IPS-20b (cell line): ENCODE data around the gene DLG2.
"Not testable (repeated sequence)": the region's sequence is repeated elsewhere in the genome, so short reads cannot be mapped to it uniquely, and the experiment has no call there.

Source experiments
- H3K27ac ChIP-seq: one replicate; pipeline ENCODE4 v1.5.1; 2013; ENCODE audit warnings: low read length
- H3K27me3 ChIP-seq: 2 replicates; pipeline ENCODE4 v1.6.1; 2013; ENCODE audit warnings: mild to moderate bottlenecking, low read length, inconsistent platforms; ENCODE audit not compliant: insufficient read depth
- H3K36me3 ChIP-seq: 2 replicates; pipeline ENCODE4 v1.6.1; 2013; ENCODE audit warnings: low read depth, mild to moderate bottlenecking, inconsistent platforms, low read length, moderate library complexity; ENCODE audit not compliant: insufficient read depth
- H3K4me1 ChIP-seq: 2 replicates; pipeline ENCODE4 v1.6.1; 2013; ENCODE audit warnings: mild to moderate bottlenecking, control low read depth, inconsistent platforms, low read length, moderate library complexity; ENCODE audit not compliant: insufficient read depth
- H3K4me3 ChIP-seq: 2 replicates; pipeline ENCODE4 v1.5.1; 2013; ENCODE audit warnings: mild to moderate bottlenecking, low read length, inconsistent platforms
- H3K9ac ChIP-seq: 2 replicates; pipeline ENCODE4 v1.6.1; 2013; ENCODE audit warnings: low read depth, mild to moderate bottlenecking, inconsistent platforms, low read length, moderate library complexity
- H3K9me3 ChIP-seq: 2 replicates; pipeline ENCODE4 v1.6.1; 2013; ENCODE audit warnings: mild to moderate bottlenecking, low read depth, low read length, inconsistent platforms; ENCODE audit not compliant: insufficient read depth

The DLG2 gene

DNA sequence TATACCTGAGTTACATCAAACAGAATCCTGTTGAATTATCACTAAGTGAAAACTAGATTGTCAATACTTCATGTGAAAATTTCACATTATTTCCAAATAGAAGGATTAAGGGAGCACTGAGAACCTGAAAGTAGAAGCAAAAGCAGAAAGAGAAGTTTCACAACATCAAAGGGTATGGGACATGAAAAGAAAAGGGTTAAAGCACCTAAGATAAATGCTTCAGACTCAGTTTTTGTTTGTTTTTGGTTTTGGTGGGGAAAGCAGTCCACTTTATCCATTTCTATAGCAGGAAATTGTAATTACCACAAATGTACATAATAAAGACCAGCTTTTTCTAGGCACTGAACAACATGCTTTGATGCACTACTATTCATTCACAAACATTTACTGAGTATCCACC lies 1271.2 kb downstream of the DLG2 start:
- peaks cover 5% of the 10 kb centered on the region; the same call in 1 of the 2 replicates for H3K4me1 ChIP-seq
- H3K9ac ChIP-seq, result no peak overlapping the region
- H3K27ac ChIP-seq, result no peak overlapping the region
- H3K27me3 ChIP-seq, result no peaks in the 10 kb centered on the region
- no peaks in the 10 kb centered on the region for H3K36me3 ChIP-seq
- no peak overlapping the region for H3K4me3 ChIP-seq
- no peaks in the 10 kb centered on the region for H3K9me3 ChIP-seq

DNA sequence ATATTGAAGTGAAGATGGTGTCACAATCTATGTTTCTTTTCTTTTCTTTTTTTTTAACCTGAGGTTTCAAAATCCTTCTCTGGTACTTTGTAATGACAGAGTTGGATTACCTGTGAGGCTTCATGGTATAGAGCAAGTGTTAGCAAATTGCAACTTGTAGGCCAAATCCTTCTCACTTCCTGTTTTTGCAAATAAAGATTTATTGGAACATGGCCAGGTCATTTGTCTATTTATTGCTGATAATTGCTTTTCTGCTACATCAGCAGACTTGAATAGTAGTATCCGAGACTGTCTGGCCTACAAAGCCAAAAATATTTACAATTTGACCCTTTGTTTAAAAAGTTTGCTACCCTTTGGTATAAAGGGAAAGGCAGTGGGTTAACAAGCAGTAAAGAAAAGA lies 1281.5 kb downstream of the DLG2 start:
- Histone ChIP-seq H3K27me3 (no peaks in the 10 kb centered on the region), H3K27ac (no peak overlapping the region), H3K4me1 (no peaks in the 10 kb centered on the region), H3K9me3 (no peaks in the 10 kb centered on the region), H3K9ac (no peak overlapping the region), H3K4me3 (no peak overlapping the region), H3K36me3 (no peaks in the 10 kb centered on the region)

DNA sequence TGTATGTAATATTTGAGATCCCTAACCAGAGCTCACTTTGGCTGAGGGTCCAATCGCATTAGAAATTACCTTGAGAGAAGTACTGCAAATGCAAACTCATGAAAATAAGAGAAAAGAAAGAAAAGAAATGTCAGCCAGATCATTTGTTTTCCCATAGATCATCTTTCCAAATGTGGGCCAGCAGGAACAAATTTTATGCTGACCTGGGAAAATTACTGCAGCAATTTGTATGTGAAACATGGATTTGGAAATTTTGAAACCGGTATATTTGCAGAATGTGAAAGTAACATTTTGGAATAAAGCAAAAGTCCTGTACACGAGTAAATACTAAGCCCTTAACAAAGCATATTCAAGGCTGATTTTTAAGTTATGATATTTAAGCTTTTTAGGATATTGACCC lies 1282.1 kb downstream of the DLG2 start:
- no peak overlapping the region for H3K4me3 ChIP-seq
- H3K27ac ChIP-seq, result no peak overlapping the region
- H3K9ac ChIP-seq, result no peak overlapping the region
- H3K9me3 ChIP-seq, result no peaks in the 10 kb centered on the region
- no peaks in the 10 kb centered on the region for H3K27me3 ChIP-seq
- no peaks in the 10 kb centered on the region for H3K4me1 ChIP-seq
- no peaks in the 10 kb centered on the region for H3K36me3 ChIP-seq

DNA sequence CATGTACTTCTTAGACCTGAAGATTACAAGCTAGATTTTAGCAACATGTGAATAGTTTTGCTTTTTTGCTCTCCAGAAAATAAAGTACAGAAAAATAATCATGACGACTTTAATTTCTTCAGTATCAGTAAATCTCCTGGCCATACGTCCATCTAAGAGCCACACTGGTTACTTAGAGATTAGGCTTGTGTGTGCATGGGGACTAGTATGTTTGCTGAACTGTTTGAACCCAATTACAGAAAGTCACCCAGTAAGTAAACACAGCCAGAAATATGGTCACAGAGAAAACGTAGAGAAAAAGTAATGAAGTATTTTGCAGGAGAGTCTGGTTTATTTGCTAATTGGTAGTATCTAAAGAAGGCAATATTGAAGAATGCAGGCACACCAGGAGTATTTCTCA lies 1287.3 kb downstream of the DLG2 start:
- H3K9ac ChIP-seq, result no peak overlapping the region

DNA sequence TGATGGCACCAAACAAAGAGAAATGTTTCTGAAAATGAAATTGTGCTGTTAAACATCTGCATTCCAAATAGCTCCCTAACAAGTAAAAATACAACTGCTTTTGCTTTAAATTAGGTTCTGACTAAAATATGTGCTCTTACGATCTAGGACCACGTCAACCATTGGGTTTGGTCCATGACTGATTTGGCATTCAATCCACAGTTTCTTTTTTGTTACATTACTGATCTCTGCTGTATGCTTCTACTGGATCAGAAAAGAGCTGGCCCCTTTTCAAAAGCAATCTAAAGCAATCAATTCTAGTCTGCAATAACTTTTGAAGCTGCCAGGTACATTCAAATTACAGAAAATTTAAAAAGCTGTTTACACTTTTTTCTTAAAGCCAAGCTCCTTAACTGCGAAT lies 1293.9 kb downstream of the DLG2 start:
- Histone ChIP-seq H3K9ac (no peak overlapping the region), H3K36me3 (no peaks in the 10 kb centered on the region), H3K27me3 (no peaks in the 10 kb centered on the region), H3K27ac (no peak overlapping the region), H3K4me3 (no peak overlapping the region), H3K4me1 (no peaks in the 10 kb centered on the region), H3K9me3 (no peaks in the 10 kb centered on the region)

More for the DNA sequence above, 1287.3 kb downstream of the DLG2 start:
- no peak overlapping the region for H3K4me3 ChIP-seq
- no peaks in the 10 kb centered on the region for H3K36me3 ChIP-seq
- H3K27me3 ChIP-seq, result no peaks in the 10 kb centered on the region
- no peaks in the 10 kb centered on the region for H3K9me3 ChIP-seq
- H3K4me1 ChIP-seq, result no peaks in the 10 kb centered on the region
- H3K27ac ChIP-seq, result no peak overlapping the region

DNA sequence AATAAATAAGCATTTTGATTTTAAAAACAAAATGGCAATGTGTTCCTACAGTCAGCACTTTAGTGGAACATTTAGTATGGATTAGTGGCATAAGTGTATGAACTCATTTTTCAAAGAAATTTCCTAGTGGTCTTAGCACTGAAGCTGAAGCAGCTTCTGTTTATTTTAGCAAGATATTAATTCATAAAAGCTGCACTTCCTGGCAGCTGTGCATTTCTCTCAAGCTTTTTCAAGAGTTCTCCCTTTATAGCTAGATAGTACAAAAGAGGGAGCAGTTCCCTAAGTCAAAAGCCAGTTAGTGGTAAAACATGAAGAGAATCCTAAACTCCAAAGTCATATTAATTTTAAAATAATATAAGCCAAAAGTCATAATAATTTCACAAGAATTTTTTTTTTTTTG lies 1304.9 kb downstream of the DLG2 start:
- H3K9ac ChIP-seq, result no peak overlapping the region
- no peaks in the 10 kb centered on the region for H3K36me3 ChIP-seq
- H3K27ac ChIP-seq, result no peak overlapping the region
- no peak overlapping the region for H3K4me3 ChIP-seq
- no peaks in the 10 kb centered on the region for H3K4me1 ChIP-seq
- no peaks in the 10 kb centered on the region for H3K9me3 ChIP-seq
- no peaks in the 10 kb centered on the region for H3K27me3 ChIP-seq

DNA sequence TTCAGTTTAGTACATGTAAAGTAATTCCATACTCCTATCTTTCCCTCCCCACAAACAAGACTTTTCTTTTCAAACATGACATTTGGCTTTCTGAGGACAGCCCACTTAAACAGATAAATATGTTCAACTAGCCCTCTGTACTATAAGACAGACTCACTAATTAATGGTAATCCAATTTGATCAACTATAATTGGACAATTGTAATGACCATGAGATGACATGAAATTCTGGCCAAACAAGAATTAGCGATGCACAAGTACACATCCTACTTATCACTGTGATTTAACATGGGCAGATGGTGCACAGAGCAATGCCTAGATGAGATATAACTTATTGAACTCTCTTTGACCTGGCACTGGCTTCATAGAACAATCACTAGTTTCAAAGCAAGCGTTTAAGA lies 1307.3 kb downstream of the DLG2 start:
- H3K36me3 ChIP-seq, result no peaks in the 10 kb centered on the region
- no peak overlapping the region for H3K9ac ChIP-seq
- H3K9me3 ChIP-seq, result no peaks in the 10 kb centered on the region
- no peak overlapping the region for H3K27ac ChIP-seq
- no peaks in the 10 kb centered on the region for H3K27me3 ChIP-seq
- no peak overlapping the region for H3K4me3 ChIP-seq
- H3K4me1 ChIP-seq, result no peaks in the 10 kb centered on the region

DNA sequence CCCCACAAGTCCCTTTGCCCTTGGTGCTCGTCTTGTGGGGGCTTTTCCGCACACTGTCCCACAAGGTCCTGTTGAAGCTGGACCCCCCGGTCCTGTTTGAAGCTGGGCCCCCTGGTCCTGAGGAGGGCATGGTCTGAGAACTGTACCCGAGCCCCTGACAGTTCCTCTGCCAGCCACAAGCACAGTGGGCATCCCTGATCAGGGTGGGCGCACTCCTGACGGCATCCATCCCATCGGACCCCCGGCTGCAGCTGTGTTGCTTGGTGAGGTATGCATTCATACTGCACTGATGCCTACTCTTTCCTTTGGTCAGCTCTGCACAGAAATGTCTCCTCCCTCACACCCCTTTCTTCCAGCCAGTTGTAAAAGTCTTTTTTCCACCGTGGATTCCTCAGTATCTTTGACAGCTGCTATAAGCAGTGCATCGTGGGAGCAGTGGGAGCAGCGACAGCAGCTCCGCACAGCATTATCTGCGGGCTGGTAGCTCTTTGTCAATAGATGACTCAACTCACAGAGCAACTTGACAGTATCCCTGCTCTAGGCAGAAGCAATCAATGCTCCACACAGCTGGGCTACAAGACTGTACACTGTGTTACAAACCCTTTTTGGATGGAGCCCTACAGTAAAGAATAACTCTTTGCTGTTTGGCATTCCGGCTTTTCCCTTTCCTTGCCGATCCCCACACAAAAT lies 1310.1 kb downstream of the DLG2 start:
- Histone ChIP-seq H3K4me1 (no peaks in the 10 kb centered on the region), H3K36me3 (no peaks in the 10 kb centered on the region), H3K27ac (no peak overlapping the region), H3K9ac (no peak overlapping the region), H3K4me3 (no peak overlapping the region), H3K27me3 (no peaks in the 10 kb centered on the region), H3K9me3 (no peaks in the 10 kb centered on the region)

DNA sequence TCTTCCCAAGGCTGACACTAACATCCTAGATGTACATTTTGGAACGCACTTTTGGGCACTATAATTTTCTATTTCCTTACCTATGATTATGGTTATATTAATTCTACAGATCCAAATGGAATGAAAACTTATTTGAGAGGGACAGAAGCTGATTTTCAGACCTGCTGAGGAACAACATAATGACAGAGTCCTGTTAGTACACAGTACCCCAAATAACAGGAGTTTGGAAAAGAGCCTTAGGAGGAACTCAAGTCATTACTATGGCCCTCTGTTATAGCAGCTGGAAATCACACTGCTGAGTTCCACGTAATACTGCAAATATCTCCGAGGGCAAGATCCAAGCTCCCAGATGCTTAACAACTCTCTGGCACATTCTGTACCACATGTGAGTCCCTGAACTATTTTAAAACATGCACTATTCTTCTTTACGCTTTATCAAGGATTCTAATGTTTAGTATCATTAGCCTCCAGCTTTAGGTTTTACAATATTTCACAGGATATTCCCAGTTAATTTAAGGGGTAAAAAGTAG lies 1313.2 kb downstream of the DLG2 start:
- H3K9me3 ChIP-seq, result no peaks in the 10 kb centered on the region
- H3K4me3 ChIP-seq, result no peak overlapping the region
- H3K4me1 ChIP-seq, result peaks cover 4% of the 10 kb centered on the region; the same call in 1 of the 2 replicates
- no peak overlapping the region for H3K27ac ChIP-seq
- no peaks in the 10 kb centered on the region for H3K36me3 ChIP-seq
- H3K27me3 ChIP-seq, result no peaks in the 10 kb centered on the region
- no peak overlapping the region for H3K9ac ChIP-seq

DNA sequence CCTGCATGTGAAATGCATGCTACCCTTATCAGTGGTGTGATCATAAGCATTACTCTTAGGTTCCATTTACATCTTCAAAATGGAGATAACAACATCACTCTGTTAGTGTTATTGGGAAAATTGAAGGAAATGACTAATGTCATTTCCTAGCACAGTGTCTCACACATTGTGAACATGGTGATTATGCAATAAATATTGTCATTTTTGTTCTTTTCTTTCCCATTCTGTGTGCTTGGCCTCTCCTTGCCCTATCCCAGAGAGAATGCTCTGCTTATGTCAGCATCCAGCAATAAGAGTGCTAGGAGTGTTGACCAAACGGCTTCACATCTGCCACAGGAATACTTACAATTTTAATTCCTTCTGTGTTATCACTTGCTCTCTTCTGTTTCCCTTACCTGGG lies 1316.9 kb downstream of the DLG2 start:
- H3K4me1 ChIP-seq, result peaks cover 4% of the 10 kb centered on the region; the same call in 1 of the 2 replicates
- H3K27ac ChIP-seq, result no peak overlapping the region
- no peaks in the 10 kb centered on the region for H3K27me3 ChIP-seq
- H3K4me3 ChIP-seq, result no peak overlapping the region
- no peaks in the 10 kb centered on the region for H3K9me3 ChIP-seq
- no peak overlapping the region for H3K9ac ChIP-seq
- no peaks in the 10 kb centered on the region for H3K36me3 ChIP-seq

DNA sequence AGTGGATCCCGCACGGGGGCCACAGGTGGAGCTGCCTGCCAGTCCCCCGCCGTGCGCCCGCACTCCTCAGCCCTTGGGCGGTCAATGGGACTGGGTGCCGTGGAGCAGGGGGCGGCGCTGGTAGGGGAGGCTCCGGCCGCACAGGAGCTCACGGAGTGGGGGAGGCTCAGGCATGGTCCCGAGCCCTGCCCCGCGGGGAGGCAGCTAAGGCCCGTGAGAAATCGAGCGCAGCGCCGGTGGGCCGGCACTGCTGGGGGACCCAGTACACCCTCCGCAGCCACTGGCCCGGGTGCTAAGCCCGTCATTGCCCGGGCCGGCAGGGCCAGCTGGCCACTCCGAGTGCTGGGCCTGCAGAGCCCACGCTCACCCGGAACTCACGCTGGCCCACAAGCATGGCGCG lies 1318.7 kb downstream of the DLG2 start:
- not testable (repeated sequence) for H3K9me3 ChIP-seq, H3K27me3 ChIP-seq, H3K36me3 ChIP-seq, H3K4me3 ChIP-seq, H3K9ac ChIP-seq, H3K4me1 ChIP-seq, H3K27ac ChIP-seq

DNA sequence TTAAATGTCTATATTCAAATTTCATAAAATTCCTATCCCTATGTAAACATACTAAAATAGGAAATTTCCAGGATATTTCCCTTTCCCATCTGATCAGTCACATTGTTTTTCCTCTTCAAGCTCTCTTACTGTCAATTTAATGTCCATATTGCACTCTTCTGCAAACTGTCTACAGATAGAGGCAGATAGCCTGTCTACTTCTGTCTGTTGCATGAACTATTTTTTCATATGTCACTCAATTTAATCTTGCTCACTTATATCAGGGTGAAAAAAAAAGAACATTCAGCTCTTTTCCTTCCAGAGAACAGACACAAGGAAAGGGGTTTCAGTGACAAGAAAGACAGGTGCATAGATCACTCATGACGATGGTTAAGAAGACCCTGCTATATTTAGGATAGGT lies 1327.1 kb downstream of the DLG2 start:
- Histone ChIP-seq H3K9ac (no peak overlapping the region), H3K4me3 (no peak overlapping the region), H3K4me1 (no peaks in the 10 kb centered on the region), H3K27ac (no peak overlapping the region), H3K9me3 (no peaks in the 10 kb centered on the region), H3K36me3 (no peaks in the 10 kb centered on the region), H3K27me3 (no peaks in the 10 kb centered on the region)
